Epidermal melanocyte (primary cell): ENCODE results near the gene PHF20.
"Not testable (repeated sequence)": the region's sequence is repeated elsewhere in the genome, so short reads cannot be mapped to it uniquely, and the experiment has no call there.

Source experiments
- DNase-seq: peaks from one replicate; pipeline ENCODE4 v3.0.0; 2011; ENCODE audit warnings: low spot score; ENCODE audit not compliant: insufficient read length

PHF20 gene

GRCh38 chr20:35838205-35838604 is 66.4 kb downstream of the PHF20 start:
- no peak for DNase-seq

GRCh38 chr20:35839904-35840303 is 68.1 kb downstream of the PHF20 start:
- no peak for DNase-seq

DNA sequence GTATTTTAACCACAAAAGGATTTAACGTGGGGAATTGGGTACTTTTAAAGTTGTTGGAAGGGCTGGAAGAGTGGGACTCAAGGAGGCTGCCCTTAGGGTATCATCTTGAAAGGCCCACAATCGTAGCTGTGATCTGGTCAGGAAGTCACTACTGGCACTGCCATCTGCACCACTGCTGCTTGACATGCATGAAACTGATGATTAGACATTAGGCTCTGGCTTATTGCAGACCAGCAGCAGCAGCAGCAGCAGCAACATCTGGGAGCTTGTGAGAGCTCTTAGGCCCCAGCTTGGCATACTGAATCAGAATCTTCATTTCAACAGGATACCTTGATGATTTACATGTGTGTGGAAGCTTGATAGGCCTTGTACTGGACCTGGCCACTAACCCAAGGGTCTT is 68.6 kb downstream of the PHF20 start:
- no peak for DNase-seq

- no peak for DNase-seq
These were observed 70.5 kb downstream of the PHF20 start for GRCh38 chr20:35842361-35842760.

DNA sequence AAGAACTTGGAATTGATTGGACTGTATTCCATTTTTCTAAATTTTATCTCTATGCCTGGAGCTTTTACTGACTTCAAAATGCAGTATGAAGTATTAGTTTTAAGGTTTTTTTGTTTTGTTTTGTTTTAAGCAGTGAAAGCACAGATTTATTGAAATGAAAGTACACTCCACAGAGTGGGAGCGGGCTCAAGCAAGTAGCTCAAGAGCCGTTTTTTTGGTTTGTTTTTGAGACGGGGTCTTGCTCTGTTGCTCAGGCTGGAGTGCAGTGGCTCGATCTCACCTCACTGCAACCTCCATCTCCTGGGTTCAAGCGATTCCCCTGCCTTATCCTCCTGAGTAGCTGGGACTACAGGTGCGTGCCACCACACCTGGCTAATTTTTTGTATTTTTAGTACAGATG is 72.1 kb downstream of the PHF20 start:
- DNase-seq = not testable (repeated sequence)

- DNase-seq = no peak
These were observed 73.7 kb downstream of the PHF20 start for GRCh38 chr20:35845561-35845960.

- no peak for DNase-seq
These were observed 77.9 kb downstream of the PHF20 start for GRCh38 chr20:35849706-35850105.

- not testable (repeated sequence) for DNase-seq
These were observed 79.8 kb downstream of the PHF20 start for GRCh38 chr20:35851659-35852058.

DNA sequence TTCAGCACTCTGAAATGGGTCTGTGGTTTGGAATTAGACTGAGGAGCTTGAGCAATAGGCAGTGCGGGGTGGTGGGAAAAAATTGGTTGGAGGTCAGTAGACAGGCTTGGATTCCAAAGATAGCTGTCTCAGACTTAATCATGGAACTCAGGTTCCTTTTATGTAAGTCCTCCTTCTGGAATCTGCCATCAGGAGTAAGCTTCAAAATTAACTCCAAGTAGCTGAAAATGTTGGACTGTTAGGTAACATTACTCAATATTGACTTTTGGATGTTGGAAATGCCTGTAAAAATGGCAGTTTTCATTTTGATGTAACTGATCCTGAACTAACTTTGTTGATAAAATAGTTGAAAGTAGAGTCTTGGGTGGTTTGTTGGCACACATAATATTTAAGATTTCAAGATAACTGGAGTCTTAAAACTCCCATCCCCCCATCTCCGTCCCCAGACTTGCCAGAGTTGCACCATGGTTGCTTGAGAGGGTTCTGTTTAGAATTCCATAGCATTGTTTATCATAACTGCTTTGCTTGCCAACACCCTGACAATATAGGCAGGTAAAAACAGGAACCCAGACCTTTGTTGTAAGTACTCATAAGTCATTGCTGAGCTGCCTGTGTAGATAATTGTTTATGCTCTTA is 83.0 kb downstream of the PHF20 start:
- DNase-seq = no peak

GRCh38 chr20:35855641-35856040 is 83.8 kb downstream of the PHF20 start:
- DNase-seq = not testable (repeated sequence)

DNA sequence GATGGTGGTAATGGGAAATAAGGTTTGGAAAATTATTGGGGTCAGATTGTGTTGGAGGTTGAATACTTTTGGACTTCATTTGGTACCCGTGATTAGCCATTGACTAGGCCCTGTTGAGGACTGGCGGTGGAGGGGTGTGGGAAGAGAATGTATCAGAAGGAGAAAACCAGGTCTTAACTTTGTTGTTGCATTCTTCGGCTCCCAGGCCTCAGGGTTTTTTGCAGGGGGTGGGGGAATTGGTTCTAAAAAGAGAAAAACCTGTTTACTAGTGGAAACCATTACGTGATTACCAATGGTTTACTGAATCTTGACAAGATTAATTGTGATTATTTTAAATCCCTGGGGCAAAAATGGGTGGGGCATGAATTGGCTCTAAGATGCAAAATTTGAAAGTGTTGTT is 85.1 kb downstream of the PHF20 start:
- no peak for DNase-seq

DNA sequence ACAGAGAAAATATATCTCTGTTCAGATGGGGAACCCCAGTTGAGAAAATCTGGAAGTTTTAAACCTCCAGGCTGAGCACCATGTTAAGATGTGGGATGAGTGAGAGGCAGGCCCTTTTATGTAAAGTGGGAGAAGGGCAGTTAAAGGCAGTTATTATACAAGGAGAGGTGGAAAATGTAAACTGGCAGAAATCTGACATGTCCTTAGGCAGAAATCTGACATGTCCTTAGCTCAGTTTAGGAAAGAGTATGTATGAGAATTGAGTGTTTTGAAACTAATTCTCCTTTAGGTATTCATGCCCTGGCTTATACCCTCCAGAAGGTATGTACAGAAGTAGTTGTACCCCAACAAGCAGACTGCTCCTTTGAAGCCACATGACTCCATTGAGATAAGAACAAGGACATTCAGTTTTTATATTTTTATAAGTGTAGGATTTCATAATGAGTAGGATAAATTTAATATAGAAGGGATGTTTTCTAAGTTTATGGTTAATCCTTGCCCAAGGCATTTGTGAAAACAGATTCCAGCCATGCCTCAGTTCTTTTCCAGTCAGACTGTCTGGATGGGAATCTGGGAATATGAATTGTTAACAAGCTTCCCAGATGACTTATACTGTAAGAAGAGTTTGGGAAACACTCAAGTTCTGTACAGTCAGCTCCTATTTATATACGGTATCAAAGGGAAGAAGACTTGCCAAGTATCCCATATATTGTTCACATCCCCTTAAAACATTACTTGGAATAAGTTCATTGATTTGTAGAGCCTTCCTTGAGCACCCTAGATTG is 94.8 kb downstream of the PHF20 start:
- DNase-seq = no peak

- DNase-seq = no peak
These were observed 98.9 kb downstream of the PHF20 start for GRCh38 chr20:35870541-35871258.

- DNase-seq = no peak
These were observed 99.5 kb downstream of the PHF20 start for GRCh38 chr20:35871259-35871771.

GRCh38 chr20:35876033-35876320 is 104.2 kb downstream of the PHF20 start:
- DNase-seq = no peak

- no peak for DNase-seq
These were observed 105.8 kb downstream of the PHF20 start for GRCh38 chr20:35877611-35878010.

GRCh38 chr20:35878113-35878625 is 106.4 kb downstream of the PHF20 start:
- DNase-seq = no peak

GRCh38 chr20:35881676-35882075 is 109.9 kb downstream of the PHF20 start:
- no peak for DNase-seq

- DNase-seq = not testable (repeated sequence)
These were observed 110.8 kb downstream of the PHF20 start for GRCh38 chr20:35882427-35883161.

DNA sequence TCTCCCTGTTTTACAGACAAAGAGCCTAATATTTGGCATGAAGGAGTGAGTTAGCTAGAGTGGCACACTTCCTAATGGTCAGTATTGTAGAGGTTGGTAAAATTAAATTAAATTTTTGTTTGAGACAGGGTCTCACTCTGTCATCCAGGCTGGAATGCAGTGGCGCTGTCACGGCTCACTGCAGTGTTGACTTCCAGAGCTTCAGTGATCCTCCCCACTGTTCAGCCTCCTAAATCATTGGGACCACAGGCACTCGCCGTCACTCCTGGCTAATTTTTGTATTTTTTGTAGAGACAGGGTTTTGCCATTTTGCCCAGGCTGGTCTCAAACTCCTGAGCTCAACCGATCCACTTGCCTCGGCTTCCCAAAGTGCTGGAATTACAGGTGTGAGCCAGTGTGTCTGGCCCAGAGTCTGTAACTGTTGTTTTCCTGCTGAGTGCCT is 111.5 kb downstream of the PHF20 start:
- no peak for DNase-seq

DNA sequence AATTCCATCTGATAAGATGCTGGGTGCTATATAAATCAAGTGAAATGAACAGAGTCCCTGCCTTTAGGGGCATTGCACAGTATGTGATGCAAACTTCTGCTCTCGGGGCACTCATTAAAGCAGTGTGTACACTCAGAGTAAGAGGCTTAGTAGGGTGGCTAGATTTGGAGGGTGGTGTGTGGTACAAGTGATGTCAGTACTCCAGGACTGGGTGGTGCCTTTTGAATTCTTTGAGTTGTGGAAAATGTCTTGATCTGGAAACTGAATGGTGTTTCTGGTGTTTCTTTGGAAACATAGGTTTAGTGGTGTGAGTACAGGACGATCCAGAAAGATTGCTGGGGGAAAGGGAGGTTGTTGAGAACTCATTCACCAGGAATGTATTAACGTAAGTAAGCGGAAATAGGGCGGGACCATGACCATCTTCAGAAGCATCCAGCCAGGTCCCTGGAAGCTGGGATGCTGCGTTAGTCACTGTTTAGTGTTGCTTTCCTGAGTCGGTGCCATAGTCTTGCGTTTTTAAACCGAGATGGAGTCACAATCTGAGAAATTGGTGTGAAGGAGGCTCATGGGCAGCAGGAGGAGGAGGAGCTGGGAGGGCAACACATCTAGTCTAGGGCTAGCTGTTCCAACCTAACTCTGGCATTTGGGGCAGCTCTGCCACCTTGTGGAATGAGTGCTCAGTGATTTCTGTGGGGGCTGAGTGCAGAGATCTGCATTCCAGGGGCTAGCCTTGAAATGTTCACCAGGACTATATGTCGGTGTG is 112.1 kb downstream of the PHF20 start:
- DNase-seq = peak; percentile 78
